Measurements from ENCODE around the gene SYNPO. TPM values are rescaled to one million over a fixed set of nuclear protein-coding genes. Genes with fewer than 3 reads are reported as not detected.

The SYNPO gene
- total RNA-seq (2014; rRNA removed; shearing (Covaris generic)): 3.1 and 5.6 TPM in 2 replicates

GRCh38 chr5:150640311-150641005 lies at the start of gene SYNPO:
Gene SYNPO, plus strand, starts transcription at chr5:150640660. Its CDS starts 7,616 bp downstream, at chr5:150648276.
- DNase-seq (ENCODE audit: low read depth): peak; percentile 99

- DNase-seq (ENCODE audit: low read depth): no peak
These were observed 49.3 kb upstream of the SYNPO start for GRCh38 chr5:150590979-150591695.

DNA sequence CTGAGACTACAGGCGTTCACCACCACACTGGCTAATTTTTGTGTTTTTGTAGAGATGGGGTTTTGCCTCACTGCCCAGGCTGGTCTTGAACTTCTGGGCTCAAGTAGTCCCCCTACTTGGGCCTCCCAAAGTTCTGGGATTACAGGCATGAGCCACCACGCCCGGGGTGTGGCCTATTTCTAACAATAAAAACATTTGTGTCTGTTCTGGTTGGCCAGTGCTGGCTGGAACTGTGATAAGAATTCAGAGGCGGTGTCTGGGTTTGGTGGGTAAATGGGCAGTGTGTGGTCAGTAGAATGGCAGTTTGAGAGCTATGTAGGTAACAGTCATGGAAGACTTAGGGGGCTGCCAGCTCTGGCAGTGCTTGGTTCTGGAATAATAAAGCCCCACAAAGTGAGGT lies 46.9 kb upstream of the SYNPO start:
- DNase-seq (ENCODE audit: low read depth): no peak

DNA sequence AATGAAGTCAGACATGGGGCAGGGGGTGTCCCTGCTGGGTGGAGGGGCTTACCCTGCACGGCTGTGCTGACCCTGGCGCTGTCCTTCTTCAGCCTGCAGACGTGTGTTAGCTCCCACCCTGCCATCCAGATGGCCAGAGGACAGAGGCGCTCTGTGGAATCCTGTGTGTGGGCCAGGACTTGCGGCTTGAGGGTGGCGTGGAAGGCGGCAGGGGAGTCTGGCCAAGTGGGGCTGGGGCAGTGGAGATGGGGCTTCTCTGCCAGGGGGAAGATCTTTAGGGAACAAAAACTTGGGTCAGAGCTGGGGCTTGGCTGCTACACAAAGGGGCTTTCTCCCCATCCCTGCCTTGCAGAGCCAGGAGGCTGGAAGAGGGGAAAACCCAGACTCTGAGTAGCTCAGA lies 46.5 kb upstream of the SYNPO start:
- DNase-seq (ENCODE audit: low read depth): no peak

DNA sequence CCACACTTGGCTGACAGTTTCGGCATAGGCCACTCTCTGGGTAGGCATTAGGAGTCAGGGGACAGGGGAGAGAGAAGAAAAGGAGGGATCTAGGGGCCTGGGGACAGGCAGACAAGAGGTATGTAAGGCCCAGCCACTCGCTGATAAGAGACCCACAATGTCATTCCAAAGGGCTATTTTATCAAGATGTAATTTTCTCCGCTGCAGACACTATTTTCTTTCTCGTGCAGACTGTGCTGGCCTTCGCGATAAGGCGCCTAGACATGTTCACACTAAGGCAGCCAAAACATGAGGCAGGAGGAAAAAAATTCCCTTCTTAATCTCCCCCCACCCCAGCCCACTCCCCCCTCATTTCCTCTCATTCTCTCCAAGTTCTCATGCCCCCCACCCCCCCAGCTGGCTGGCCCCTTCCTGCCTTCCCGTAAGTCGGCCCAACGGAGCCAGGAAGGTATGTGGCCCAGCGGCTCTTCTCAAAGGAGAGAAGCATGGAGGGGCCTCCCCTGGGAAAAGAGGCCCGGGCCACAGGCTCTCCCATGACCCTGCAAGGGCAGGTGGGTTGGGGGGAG lies 44.9 kb upstream of the SYNPO start:
- DNase-seq (ENCODE audit: low read depth): no peak

DNA sequence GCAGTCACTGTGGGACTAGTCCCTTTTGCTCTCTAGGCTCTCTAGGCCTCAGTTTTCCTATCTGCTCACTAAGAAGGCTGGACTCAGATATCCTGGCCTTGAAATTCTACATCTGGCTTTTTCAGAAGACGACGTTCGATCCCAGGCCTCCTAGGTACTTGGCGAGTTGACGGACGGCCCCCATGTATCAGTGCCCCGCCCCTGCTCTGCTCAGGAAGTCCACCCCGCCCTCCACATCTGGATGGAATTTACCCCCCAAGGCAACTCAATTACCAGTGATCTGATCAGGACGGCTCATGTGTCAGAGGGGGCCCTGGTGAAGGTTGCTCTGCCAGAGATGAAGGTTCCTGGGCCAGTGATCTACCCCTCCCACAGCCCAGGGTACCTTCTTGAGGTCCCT lies 44.1 kb upstream of the SYNPO start:
- DNase-seq (ENCODE audit: low read depth): no peak

GRCh38 chr5:150596826-150597225 lies 43.6 kb upstream of the SYNPO start:
- no peak for DNase-seq (ENCODE audit: low read depth)

GRCh38 chr5:150598006-150598405 lies 42.5 kb upstream of the SYNPO start:
- DNase-seq (ENCODE audit: low read depth): no peak

- DNase-seq (ENCODE audit: low read depth): no peak
These were observed 41.6 kb upstream of the SYNPO start for GRCh38 chr5:150598821-150599273.

DNA sequence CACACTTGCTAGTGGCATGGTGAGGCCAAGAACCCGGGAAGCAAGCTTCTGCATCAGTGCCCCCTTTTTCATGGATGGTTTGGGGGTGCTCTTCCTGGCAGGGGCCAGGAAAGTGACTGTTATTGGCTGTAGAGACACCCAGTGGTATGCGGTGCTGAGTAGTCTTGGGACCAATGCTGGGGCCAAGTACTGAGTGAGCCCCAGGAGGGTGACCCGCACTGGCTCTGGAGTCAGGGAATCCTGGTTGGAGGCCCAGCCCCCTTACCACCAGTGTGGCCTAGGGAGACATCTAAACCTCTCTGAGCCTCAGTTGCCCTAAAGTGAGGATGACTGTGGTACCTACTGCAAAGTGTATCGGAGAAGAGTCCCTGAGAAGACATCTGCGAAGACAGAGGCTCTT lies 41.2 kb upstream of the SYNPO start:
- DNase-seq (ENCODE audit: low read depth): no peak

- peak; percentile 79 for DNase-seq (ENCODE audit: low read depth)
These were observed 40.4 kb upstream of the SYNPO start for GRCh38 chr5:150599917-150600511.

DNA sequence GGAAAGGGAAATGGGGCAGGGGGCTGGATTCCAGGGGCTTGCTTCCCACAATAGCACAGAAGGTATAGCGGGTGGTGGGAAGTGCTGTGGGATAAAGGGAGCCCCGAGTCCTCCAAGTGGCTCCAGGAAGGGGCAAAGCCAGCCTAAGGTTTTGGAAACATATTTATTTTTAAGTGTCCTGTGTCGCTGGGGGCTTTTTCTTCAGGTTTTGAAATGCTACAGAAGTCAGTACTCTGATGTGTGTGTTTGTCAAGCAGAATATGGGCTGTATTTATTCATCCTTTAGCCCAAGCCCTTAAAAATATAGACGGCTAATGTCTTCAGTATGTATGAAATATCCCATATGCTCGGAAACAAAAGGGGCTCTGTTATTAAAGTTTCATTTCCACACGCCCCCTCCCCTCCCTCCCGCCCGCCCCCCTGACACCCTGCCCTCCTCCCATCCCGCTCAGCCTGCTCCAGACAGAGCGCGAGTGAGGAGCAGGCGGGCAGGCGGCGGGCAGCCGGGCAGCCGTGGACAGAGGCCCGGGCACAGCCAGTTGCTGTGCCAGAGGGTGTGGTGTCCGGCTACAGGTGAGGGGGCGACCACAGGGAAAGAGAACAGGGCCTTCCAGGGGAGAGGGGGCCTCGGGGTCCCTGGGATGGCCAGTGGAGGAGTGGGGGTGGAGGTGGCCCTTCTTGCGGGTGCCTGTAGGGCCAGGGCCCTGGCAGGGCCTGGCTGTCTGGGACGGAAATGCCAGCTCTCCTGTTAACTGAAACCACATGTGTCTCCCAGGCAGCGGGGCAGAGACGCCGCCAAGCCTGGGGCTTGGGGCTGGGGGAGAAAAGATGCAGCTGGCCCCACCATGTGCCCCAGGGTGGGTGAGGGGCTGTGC lies 39.6 kb upstream of the SYNPO start:
- no peak for DNase-seq (ENCODE audit: low read depth)

DNA sequence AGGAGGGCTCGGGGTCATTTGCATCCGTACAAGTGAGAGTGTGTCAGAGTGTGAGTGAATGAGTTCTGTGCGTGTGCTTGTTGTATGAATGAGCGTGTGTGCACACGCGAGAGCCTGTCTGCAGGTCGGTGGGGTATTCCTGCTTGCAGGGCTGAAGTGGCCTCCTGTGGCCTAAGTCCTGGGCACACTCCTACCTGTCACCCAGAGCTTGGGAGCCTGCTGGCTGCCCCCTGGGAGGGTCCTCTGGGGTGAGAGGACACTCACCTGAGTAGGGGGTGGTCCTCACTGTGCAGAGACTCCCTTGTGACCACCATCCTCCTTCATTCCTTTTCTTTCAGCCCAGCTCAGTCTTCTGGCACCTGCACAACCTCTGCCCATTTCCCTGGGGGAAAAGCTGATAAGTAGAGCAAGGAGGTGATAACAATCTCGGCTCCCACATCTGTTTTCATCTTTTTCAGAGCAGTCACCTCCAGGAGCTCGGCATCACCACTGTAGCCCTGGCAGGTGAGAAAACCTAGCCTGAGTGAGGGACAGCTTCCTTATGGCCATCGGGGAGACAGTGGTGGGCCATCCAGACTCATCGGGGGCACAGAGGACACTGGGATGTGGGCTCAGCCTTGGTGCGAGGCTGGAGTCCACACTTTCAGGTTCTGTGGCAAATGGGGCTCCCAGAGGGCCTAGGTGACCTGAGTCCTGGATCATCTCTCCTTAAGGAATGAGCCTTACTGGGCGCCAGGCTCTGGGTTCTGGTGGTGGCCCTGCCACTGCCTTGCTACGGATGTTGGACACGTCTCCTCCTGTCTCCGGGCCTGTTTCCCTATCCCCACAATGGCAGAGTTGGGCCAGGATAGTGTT lies 38.7 kb upstream of the SYNPO start:
- no peak for DNase-seq (ENCODE audit: low read depth)

DNA sequence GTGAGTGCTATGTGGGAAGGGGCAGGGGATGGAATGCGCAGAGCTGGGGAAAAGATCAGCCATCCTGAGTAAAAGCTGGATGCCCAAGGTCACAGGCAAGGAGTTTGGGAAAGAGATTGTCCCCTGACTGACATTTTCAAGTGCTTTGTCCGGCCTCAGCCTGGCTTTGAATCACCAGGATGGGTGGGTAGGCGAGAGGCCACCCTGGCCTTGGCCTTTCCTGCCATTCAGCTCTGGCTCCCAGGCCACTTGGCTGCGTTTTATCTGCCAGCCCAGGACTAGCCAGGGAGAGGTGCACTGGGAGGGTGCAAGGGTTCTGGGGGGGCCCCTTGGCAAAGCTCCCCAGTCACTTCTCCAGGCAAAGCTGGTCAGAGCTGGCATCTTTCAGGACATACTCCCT lies 37.4 kb upstream of the SYNPO start:
- DNase-seq (ENCODE audit: low read depth): no peak

- no peak for DNase-seq (ENCODE audit: low read depth)
These were observed 37.0 kb upstream of the SYNPO start for GRCh38 chr5:150603491-150603890.

DNA sequence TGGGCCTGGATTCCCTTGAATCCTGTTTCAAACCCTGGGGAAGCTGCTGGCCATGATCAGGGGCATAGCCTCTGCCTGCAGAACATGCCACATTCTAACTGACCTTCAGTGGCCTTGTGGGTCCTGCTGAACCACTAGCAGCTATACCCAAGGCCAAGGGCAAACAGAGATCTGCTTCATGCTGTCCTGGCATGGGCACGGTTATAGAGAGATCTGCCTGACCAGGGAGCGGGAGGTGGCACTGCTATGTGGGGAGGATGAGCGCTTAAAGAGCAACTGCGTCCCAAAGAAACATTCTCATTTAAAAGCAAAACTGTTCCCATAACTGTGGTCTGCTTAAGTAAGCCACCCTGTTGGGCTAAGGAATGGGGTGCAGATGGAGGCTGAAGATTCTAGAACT lies 36.5 kb upstream of the SYNPO start:
- DNase-seq (ENCODE audit: low read depth): no peak

GRCh38 chr5:150604894-150605440 lies 35.5 kb upstream of the SYNPO start:
- DNase-seq (ENCODE audit: low read depth): no peak

- DNase-seq (ENCODE audit: low read depth): no peak
These were observed 34.9 kb upstream of the SYNPO start for GRCh38 chr5:150605546-150605945.

- DNase-seq (ENCODE audit: low read depth): no peak
These were observed 34.0 kb upstream of the SYNPO start for GRCh38 chr5:150606476-150606875.

DNA sequence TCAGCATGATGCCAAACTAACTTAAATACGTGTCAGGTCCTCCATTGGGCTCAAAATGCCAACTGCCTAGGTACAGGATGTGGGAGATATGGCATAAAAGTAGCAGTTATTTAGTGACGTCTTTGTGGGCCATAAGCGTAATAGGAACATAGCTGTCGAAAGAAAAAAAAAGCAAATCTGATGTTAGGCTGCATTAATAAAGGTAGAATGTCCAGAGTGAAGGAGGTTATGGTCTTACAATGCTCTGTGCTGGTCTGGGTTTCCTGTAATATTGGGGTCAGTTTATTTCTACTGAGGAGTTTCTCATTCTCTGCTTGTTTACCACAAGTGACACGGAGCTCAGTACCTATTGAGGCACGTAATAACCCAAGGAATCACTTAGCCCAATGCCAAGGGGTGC lies 33.4 kb upstream of the SYNPO start:
- no peak for DNase-seq (ENCODE audit: low read depth)

Data from M059J (cell line).